HG02623 (cell line): ENCODE measurements around the gene GNG13.
"Not testable (repeated sequence)": the region's sequence is repeated elsewhere in the genome, so short reads cannot be mapped to it uniquely, and the experiment has no call there.

Source experiments
- ATAC-seq: cut with Tn5 transposase; IDR thresholded peaks from one replicate; pipeline ENCODE4 v1.9.1; 2021; ENCODE audit warnings: moderate library complexity; ENCODE audit not compliant: unreplicated experiment

Gene GNG13, protein sequence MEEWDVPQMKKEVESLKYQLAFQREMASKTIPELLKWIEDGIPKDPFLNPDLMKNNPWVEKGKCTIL

DNA sequence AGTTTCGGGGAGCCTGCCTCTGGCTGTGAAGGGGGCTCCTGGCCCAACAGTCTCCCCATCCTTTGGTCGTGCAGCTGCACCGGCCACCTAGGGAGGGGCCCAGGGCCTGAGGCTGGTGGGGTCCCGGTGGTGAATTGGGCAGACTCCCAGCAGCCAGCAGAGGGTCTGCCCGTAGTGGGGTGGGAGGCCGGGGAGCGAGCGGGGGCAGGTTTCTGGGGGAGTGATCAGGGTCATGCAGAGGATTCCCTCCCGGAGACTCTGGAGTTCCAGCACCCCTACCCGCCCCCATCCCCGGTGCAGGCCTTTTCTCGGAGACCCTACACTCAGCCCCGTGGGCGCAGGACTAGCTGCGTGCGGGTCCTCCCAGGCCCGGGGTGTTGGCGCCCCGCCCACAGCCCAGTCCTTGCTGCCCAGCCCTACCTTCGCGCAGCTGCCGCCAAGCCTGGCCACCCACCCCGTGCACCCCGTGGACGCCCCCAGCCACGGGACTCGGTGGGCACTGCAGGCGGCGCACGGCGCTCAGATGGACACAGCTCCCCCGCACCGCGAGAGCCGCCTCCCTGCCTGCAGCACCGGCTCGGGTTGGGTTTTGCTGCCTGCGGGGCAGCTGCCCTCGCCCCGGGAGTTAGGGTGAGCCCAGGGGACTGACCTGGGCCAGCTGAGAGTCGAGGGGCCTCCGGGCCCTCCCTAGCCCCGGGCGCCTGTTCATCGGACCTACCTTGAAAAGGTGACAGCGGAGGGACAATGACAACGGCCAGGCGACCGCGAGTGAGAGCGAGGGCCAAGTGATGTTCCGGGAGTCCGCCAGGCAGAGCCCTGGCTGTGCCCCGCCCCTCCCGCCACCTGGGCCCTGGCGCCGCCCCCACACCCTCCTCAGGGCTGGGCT is at the start of gene GNG13:
Gene GNG13 (minus strand): TSS at position 787 of the 886 bp plus-strand sequence. CDS start 1,657 bp downstream, outside the sequence.
- no peak for ATAC-seq

DNA sequence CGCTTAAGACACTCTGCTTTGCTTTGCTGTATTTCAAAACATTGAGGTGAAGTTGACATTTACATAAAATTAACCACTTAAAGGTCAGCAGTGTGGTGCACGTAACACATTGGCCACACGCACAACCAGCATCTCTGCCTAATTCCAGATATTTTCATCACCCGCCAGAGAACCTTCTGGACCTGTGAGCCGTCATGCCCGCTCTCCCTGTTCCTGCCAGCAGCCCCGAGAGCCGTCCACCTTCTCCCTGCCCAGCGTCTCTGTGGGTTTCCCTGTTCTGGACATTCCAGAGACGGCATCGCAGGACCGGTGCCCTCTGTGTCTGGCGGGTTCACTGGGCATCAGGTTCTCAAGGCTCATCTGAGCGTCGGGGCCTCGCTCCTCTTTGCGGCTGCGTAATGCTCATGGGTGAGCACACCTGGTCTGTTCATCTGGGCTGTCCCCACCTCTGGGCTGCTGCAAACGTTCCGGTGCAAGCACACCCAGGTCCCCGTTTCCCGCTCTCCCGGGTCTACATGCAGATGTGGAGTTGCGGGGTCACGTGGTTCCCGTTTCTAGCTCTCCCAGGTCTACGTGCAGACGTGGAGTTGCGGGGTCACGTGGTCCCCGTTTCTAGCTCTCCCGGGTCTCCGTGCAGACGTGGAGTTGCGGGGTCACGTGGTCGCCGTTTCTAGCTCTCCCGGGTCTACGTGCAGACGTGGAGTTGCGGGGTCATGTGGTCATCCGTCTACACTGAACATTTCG is 48.1 kb upstream of the GNG13 start:
- ATAC-seq, result no peak

DNA sequence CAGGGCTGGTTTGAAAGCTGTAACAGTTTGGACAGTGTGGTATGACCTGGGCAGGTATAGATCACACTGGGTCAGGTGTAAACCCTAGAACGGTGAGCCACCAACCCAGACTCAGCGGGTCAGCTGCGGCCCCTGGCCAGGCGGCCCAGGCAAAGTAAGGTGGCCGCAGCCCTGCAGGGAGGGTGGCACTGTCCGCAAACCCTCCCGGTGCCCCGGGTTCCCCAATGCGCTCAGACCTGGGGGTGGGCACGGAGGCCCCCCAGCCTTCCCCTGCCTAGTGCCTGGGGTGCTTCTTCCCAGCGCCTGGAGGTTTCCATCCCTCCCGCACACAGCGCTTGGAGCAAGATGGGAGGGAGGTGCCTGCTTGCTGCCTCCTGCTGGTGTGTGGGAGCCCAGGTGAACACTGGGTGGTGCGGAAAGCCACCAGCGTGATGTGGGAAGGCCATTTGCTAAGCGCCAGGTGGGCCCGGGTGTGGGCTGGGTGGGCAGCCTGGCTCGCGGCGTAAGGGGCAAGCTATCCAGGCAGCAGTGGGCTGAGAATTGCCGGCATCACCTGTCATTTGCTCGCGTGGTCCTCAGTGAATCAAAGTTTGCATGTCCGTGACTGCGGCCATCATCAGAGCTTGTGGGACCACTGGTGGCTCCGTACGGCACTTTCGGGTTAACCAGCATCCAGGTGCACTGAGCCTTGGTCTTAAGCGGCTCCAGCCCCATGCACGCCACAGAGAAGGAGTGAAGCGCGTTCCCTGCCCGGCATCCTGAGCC is 47.3 kb upstream of the GNG13 start:
- ATAC-seq, result no peak

DNA sequence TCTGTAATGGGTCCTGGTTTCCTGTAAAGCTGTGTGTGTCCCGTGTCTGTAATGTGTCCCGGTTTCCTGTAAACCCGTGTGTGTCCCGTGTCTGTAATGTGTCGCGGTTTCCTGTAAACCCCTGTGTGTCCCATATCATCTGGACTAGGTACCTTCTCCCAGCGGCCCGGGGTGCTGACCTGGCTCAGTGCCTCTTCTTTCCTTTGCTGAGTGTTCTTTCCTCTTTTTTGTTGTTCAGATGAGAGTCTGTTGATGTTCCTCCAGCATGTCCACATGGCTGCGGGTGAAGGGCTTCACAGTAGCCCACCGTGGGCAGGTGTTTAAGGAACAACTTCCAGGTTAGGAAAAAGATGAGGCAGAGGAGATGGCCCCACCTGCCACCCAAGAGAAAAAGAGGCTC is 46.6 kb upstream of the GNG13 start:
- no peak for ATAC-seq

DNA sequence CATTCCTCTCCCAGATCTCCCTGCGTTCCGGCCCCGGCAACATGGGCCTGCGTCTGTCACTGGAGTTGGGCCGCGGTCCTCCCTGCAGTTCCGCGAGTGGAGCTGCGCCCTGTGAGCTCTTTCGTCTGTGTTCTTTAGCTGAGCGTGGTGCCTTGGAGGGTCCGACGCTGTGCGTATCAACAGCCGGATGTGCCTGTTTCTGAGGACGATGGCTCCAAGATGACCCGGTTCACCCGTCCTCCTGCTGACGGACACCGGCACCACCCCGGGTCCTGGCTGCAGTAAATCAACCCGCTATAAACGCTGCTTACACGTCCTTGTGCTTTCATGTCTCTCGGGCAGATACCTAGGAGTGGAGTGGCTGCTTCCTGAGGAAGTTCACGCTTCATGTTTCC is 44.8 kb upstream of the GNG13 start:
- no peak for ATAC-seq

DNA sequence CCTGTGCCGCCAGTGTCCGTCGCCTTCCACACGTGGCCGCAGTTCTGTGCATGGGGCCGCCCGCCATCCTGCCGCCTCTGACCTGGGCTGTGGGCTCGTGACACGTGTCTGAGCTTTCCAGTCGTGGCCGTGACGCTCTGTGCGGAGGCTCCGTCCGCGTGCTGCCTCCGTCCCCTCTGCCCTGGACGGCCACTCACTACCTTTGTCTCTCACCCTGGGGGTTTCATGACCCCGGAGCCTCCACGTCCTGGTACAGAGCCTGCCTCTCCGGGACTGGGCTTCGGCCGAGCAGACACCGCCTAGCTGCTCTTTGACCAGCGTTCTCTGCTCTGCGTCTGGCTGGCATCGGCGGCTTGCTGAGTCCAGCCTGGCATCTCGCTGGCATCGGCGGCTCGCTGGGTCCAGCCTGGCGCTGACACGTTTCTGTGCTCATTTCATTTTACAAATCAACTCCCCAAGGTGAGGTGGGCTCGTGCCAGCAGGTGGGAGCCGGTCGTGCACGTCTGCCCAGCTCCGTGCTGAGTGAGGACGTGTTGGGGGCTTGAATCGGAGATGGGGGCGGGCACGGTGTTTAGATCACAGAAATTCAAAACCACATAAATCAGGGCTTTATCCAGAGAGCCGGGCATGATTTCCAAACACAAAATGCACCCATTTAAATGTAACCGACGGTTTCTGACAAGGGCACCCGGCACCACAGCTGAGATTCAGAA is 44.3 kb upstream of the GNG13 start:
- ATAC-seq, result no peak

DNA sequence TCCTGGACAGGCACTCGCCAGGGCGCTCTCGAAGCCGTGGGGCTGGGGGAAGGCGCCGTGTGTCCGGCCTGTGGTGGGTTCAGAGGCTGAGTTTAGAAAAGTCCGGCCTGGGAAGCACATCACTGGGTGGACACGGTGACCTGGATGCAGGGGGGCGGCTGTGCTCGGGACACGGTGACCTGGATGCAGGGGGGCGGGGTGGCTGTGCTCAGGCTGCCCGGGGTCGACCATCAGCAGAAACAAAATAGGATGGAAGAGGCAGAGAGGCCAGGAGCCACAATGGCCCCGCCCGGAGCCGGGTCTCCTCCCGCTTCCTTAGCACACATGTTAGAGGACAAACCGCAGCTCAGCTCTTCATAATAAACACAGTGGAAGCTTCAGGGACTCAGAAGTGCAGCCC is 43.2 kb upstream of the GNG13 start:
- no peak for ATAC-seq

DNA sequence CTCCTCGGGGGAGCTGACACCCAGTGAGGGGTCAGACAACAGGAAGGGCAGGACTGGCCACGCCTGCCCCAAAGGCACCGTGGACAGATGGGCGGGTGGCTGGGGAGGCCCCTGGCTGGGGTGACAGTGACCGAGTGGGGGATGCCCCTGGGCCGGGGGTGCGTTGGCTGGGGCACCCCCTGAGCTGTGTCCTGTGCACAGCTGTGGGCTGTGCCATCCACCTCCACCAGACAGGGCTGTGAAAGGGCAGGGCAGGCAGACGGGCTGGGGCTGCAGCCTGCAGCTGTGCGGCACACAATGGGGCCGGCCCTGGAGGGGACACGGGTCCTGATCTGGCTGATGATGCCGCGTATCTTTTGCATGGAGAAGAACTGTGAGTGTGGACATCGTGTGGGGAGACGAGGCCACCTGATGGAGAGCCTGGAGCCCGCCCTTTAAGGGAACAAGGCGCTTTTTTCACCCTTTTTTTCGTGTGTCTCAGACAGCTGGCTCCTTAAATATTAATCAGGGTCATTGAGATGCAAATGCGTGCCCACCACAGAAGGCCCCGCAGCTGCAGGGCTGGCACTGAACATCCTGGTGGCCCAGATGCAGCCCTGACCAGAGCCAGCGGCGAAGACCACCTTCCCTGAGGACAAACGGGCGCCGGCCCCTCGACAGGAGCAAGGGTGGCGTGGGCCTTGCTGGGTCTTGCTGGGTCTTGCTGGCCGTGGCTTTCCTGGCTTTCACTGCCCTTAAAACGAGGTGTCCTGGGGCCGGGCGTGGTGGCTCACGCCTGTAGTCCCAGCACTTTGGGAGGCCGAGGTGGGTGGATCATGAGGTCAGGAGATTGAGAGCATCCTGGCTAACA is 42.4 kb upstream of the GNG13 start:
- ATAC-seq, result no peak

DNA sequence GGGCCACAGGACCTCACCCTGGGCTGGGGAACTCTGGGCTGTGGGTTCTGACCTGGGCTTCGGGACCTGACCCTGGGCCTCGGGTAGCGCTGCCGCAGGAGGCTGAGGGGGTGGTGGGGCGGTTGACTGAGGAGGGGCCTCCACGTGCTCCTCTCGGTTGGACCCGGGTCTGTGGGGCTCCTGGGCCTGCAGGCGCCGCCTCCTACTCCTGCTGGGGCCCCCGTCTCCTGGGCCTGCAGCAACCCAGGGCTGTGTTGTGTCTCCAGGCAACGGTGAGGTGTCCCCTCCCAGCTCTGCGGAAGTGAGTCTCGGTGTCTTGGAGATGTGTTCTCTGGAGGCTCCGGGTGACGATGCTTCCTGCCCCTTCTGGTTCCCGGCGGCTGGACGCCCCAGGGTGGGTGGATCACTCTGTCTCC is 41.5 kb upstream of the GNG13 start:
- ATAC-seq, result no peak

DNA sequence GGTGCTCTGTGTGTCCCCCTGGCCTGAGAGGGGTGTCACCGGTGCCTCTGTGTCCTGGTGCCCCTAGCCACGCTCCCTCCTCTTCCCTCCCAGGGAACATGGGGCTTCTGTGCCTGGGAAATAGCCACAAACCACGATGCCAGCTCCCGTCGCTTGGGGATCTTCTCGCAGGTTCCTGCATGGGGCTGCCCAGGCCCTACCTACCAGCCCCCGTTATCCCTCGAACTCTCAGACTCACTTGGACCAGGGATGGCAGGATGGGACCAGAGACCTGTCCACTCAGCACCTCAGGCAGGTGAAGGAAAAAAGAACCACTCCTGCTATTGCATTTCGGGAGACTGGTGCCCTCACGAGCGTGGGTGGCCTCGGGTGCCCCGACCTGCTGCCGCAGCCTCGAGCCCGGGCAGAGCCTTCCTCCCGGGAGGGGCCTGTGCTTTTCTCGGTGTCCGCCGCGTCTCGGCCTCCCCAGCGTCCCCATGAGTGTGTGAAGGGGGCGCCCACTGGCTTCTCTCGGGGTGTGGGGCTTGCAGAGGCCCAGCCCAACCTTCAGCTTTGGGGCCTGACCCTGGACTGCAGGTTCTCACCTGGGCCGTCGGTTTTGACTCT is 41.0 kb upstream of the GNG13 start:
- ATAC-seq, result no peak

DNA sequence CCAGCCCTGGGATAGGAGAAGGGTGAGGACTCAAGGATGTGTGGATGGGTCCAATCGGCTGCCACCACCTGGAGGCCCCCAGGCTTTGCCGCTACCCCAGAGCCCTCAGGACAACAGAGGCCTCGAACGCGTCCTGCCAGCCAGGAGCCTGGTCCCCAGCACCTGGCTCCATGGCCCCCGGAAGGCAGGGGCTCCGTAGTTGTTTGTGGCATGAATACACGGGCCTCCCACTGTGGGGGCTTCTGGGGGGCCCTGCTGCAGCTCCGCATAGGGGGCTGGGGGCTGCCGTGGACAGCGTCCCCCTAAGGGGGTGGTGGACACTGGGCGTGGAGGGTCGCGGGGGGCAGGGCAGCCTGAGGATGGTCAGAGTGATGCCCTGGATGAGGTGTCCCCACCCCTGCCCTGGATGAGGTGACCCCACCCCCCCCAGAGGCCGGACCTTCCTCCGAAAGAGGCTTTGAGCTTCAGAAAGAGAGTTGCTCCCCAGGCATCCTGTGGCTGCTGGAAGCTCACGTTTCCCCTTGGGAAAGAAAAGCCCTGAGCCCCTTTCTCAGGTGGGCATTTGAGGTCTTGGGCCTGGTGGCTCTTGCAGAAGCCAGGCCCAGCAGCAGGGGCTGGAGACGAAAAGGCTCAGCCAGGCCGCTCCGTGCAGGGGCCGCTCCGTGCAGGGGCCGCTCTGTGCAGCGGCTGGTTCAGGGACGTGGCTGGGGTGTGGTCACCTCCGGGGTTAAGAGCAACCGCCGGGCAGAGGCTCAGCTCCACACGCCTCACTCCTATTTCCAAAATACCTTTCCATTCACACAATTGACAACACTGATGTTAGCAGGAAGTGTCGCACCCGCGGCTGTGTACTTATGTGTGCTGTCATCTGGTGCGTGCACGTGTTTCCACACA is 40.3 kb upstream of the GNG13 start:
- ATAC-seq, result no peak

DNA sequence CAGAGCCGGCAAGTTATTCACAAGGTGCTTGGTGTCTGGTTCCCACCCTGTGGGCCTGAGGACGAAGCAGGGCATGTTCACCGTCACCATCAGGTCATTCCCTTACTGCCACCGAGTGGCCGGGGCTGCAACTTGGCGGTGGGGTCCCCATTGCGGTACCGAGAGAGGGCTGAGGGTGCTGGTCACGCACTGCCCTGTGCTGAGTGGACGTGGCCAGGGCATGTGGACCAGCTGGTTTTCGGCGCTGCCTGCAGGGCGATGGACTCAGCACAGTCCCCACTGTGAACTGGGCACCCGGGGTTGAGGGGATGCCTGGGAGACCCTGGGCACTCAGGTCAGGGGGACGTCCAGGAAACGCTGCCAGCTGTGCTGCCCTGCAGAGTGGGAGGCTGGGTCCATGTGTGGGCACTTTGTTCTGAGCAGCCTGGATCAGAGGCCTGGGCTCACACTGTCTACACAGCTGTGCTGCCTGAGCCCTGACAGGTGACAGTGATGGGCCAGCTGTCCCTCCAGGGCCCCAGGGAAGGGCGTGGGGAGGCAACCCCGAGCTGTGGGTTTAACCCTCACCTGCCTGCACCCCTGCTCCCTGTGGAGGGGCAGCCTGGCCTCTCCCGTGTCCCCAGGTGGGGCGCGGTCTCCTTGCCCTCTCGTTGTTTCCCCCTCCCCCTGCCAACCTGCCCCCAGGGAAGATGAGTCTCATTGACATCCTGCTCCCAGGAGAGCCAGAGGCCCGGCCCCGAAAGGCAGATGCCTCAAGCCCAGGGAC is 39.3 kb upstream of the GNG13 start:
- ATAC-seq, result no peak

DNA sequence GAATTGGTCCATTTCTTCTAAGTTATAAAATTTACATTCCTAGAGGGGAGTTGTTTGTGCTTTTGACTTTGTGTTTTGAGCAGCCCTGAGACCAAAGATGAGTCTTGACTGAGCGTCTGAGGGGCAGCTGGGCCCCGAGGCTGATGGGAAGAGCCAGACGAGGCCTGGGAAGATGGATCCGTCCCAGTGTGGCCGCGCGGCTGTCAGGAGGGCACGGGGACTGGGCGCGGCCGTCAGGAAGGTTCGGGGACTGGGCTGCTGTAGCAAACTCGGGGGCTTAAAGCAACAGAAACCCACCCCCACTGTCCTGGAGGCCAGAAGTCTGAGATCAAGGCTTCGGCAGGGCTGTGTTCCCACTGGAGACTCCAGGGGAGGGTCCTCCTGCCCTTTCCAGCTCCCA is 38.2 kb upstream of the GNG13 start:
- no peak for ATAC-seq

DNA sequence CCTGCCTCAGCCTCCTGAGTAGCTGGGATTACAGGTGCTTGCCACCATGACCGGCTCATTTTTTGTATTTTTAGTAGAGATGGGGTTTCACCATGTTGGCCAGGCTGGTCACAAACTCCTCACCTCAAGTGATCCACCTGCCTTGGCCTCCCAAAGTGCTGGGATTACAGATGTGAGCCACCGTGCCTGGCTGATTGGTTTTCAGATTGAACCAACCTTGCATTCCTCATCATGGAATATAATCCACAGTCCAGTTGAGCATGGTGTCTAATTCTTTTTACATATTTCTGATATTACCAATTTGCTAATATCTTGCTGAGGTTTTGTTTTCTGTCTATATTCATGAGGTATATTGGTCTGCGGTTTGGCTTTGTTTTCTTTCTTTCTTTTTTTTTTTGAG is 36.3 kb upstream of the GNG13 start:
- not testable (repeated sequence) for ATAC-seq

DNA sequence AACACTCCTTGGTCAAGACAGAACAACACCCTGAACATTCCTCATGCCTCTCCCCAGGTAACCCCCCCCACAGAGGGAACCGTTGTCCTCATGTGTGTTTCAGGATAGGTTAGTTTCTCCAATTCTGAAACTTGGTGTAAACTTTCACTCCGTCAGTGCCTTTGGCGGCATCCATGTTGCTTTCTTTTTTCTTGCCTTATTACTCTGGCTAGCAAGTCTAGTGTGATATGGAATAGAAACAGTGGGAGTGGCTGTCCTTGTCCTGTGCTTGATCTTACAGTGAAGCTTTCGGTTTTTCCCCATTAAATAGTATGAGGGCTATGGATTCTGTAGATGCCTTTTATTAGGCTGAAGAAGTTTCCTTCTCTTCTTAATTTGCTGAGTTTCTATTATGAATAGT is 35.7 kb upstream of the GNG13 start:
- ATAC-seq, result no peak

DNA sequence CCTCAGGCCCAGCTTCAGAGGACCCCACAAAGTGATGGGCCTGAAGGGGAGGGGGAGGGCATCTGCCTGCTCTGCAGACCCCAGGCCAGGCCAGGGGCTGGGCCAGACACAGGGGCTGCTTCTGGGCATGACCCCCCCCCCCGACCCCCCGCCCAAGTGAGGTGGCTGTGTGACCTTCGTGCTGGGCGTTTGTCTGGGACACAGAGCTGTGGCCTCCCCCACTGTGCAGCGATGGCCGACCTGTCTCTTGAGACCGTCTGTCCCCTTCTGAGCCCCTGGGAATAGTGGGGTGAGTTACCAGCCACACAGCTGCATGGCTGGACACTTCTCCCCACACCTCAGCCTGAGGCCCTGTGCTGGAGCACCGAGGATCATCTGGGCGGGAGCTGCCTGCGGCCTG is 34.8 kb upstream of the GNG13 start:
- ATAC-seq, result no peak

DNA sequence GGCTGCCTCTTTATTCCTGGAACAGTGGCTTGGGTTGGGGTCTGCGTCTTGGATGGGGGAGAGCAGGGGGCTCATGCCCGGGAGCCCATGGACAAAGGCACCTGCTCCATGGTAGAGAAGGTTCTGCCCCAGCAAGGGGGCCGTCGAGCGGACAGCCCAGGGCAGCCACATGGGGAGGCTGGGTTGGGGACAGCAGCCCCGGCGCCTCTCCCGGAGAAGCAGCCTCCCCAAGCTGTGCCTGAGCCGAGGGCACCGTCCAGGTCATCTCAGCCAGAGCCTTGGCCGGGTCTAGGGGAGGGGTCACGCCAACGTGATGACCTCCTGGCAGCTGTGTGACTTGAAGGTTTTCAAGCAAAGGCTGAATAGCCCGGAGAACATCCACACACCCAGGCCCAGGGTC is 32.9 kb upstream of the GNG13 start:
- ATAC-seq, result no peak
